ENCODE data around the gene KLHL2.

GRCh38 chr4:165288639-165289422 lies 81.5 kb downstream of the KLHL2 start:
- no peak for TF ChIP-seq CTCF (IDR thresholded peaks at IDR 0.05)
- TF ChIP-seq EZH2phosphoT487 (IDR thresholded peaks at IDR 0.05) = no peak
